Central memory CD4-positive, alpha-beta T cell (primary cell): ENCODE data around the gene TCF7.

Source experiments
- DNase-seq: peaks from one replicate; pipeline ENCODE4 v3.0.0; 2022

Gene TCF7

DNA sequence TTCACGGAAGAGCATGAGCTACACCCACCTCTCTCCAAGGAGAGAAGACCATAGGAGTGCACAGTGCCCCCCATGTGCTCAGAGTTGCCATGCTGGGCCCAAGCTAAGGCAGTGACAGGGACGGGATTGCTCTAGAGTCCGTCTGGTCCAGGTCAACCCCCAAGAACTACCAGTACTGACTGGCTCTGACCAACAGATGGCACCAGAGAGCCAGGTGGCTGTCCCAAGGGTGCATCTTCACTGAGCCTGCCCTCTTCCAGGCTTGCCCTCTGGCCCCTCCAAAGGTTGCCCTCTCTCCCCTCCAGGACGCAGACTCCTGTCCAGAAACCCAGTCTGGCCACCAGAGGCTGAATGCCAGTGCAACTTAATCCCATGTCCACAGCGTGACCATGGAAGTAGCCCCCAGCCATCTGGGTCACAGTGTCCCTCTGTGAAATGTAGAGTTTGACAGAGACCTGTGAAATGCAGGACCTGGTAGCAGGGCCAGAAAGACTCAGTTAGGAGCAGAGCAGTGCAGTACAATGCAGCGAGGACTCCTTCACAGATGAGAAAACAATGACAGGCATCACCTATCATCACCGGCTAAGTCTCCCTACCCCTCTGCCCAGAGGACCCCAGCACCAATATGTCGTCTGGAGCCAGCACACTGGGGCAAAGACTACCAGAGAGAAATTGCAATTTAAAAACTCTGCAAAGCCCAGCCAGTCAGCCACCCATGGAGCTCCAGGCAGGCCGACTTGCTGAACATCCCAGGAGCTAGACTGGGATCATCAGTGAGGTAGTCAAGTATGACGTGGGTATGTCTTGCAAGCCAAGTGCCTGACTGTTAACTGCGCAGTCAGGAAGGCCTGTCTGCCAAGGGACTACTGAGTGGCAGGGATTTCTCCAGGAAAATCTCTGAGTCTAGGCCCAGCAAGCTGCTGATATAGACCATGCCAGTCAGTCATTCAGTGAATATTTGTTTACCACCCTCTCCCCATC lies 70.0 kb downstream of the TCF7 start:
- peak; percentile 66 for DNase-seq

DNA sequence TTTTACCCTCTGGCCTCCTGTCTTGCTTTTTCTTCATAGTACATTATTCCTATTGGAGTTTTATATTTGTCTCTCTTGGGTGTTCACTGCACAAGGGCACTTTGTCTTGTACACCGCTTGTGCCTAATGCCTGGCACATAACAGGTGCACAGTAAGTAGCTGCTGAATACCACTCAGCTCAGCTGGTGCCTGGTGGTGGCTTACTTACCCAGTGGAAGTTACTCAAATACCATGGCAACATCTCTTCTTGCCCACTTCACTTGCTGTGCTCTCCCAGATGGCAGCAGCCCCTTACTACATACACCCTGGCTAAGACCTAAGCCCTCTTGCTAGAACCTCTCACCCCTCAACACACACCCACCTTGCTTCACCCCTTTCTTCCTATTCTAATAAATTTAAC lies 73.6 kb downstream of the TCF7 start:
- no peak for DNase-seq

DNA sequence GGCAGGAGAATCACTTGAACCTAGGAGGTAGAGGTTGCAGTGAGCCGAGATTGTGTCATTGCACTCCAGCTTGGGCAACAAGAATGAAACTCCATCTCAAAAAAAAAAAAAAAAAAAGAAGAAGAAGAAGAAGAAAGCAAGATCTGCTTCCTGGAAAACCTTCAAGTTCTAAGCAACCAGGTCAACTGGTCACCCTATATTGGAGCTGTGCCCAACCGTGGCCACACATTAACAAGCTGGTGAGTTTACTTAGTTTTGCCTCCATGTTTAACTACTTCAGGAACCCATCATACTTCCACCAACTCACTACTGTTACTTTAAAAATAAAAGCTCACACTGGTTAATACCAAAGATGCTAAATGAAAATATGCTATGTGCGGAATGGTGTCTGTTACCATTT lies 74.5 kb downstream of the TCF7 start:
- DNase-seq: no peak

DNA sequence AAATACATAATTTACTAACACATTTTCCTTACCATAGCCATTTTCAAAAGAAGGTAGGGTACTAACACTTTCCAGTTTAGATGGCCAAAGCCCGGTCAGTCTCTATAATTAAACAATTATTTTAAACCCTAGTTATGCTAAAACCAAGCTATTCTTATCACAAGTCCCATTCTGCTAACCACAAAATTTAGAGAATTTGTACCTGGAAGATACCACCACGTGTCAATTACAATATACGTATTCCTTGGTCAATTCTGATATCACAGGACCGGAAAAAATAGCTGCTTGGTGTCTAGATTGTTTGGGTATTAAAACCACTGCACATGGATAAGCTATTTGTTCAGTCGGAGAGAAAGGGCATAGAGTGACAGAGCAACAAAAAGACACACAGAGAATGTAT lies 81.2 kb downstream of the TCF7 start:
- DNase-seq: no peak
